Measurements from ENCODE around the gene CRMP1. TPM values are rescaled to one million over a fixed set of nuclear protein-coding genes. Genes with fewer than 3 reads are reported as not detected.

The CRMP1 gene
- total RNA-seq, 1 experiment from 2014 or later: not detected

- ChIA-PET CTCF (no interaction called here), POLR2A (ENCODE audit: unreplicated experiment) (no interaction called here)
- BruUV-seq (replicated peaks): no TSS peak
- H3K9me2 ChIP-seq (replicated peaks; ENCODE audit: low read length): no peaks in the 10 kb centered on the region
- no peak overlapping the region for H3K9ac ChIP-seq (ENCODE audit: low read length)
- H3K36me3 ChIP-seq (ENCODE audit: low read depth, low read length): no peaks in the 10 kb centered on the region
- no peaks in the 10 kb centered on the region for H3K9me3 ChIP-seq (ENCODE audit: low read length)
- no peak overlapping the region for H3K4me2 ChIP-seq (ENCODE audit: low read length)
- no peaks in the 10 kb centered on the region for H3K27me3 ChIP-seq (ENCODE audit: low read length)
- H4K20me1 ChIP-seq (ENCODE audit: low read length): no peaks in the 10 kb centered on the region
- no peaks in the 10 kb centered on the region for H3K79me2 ChIP-seq (ENCODE audit: low read length)
- no peaks in the 10 kb centered on the region for H3K4me1 ChIP-seq (ENCODE audit: insufficient read depth, low read length)
- TF ChIP-seq EZH2phosphoT487 (IDR thresholded peaks at IDR 0.05; ENCODE audit: borderline replicate concordance, low read length) (no peak), CTCF (conservative IDR thresholded peaks at IDR 0.05; ENCODE audit: low read depth, low read length) (no peak), EZH2 (IDR thresholded peaks at IDR 0.05; ENCODE audit: low read length, unreplicated experiment) (no peak)
- H3K4me3 ChIP-seq (ENCODE audit: low read length): no peak overlapping the region
- ATAC-seq (no peak), DNase-seq (no peak)
- intact Hi-C loops (cut with micrococcal nuclease): no loop called here
- no peak overlapping the region for H3K27ac ChIP-seq (ENCODE audit: low read length)
- H2AFZ ChIP-seq (ENCODE audit: low read length): no peak overlapping the region
- H3F3A ChIP-seq (ENCODE audit: low read length, unreplicated experiment): no peaks in the 10 kb centered on the region
These were observed 91.2 kb downstream of the CRMP1 start for GRCh38 chr4:5801696-5802095.

GRCh38 chr4:5800496-5800895 lies 92.4 kb downstream of the CRMP1 start:
- ChIA-PET POLR2A (ENCODE audit: unreplicated experiment) (no interaction called here), CTCF (no interaction called here)
- intact Hi-C loops (cut with micrococcal nuclease): no loop called here
- ATAC-seq (no peak), DNase-seq (no peak)
- Histone ChIP-seq H3K79me2 (ENCODE audit: low read length) (no peaks in the 10 kb centered on the region), H3K4me2 (ENCODE audit: low read length) (no peak overlapping the region), H4K20me1 (ENCODE audit: low read length) (no peaks in the 10 kb centered on the region), H3K27ac (ENCODE audit: low read length) (no peak overlapping the region), H3K4me3 (ENCODE audit: low read length) (no peak overlapping the region), H3F3A (ENCODE audit: low read length, unreplicated experiment) (no peaks in the 10 kb centered on the region), H3K36me3 (ENCODE audit: low read depth, low read length) (no peaks in the 10 kb centered on the region), H3K27me3 (ENCODE audit: low read length) (no peaks in the 10 kb centered on the region), H3K9ac (ENCODE audit: low read length) (no peak overlapping the region), H3K9me3 (ENCODE audit: low read length) (no peaks in the 10 kb centered on the region), H2AFZ (ENCODE audit: low read length) (no peak overlapping the region), H3K9me2 (replicated peaks; ENCODE audit: low read length) (no peaks in the 10 kb centered on the region), H3K4me1 (ENCODE audit: insufficient read depth, low read length) (no peaks in the 10 kb centered on the region)
- TF ChIP-seq EZH2phosphoT487 (IDR thresholded peaks at IDR 0.05; ENCODE audit: borderline replicate concordance, low read length) (no peak), EZH2 (IDR thresholded peaks at IDR 0.05; ENCODE audit: low read length, unreplicated experiment) (no peak), CTCF (conservative IDR thresholded peaks at IDR 0.05; ENCODE audit: low read depth, low read length) (no peak)
- no TSS peak for BruUV-seq (replicated peaks)

GRCh38 chr4:5799406-5799805 lies 93.5 kb downstream of the CRMP1 start:
- H3K4me3 ChIP-seq (ENCODE audit: low read length): no peak overlapping the region
- H3K4me1 ChIP-seq (ENCODE audit: insufficient read depth, low read length): no peaks in the 10 kb centered on the region
- ChIA-PET POLR2A (ENCODE audit: unreplicated experiment) (no interaction called here), CTCF (no interaction called here)
- H3K36me3 ChIP-seq (ENCODE audit: low read depth, low read length): 0 out of 2 replicates have a peak, but pooled peaks cover 4% of the 10 kb centered on the region
- intact Hi-C loops (cut with micrococcal nuclease): loop anchor here (10.0 kb wide), 1 partner anchor 425 kb away; no protein-coding TSS in a partner anchor
- H2AFZ ChIP-seq (ENCODE audit: low read length): no peak overlapping the region
- no peaks in the 10 kb centered on the region for H3K9me3 ChIP-seq (ENCODE audit: low read length)
- H3K27ac ChIP-seq (ENCODE audit: low read length): no peak overlapping the region
- no peaks in the 10 kb centered on the region for H3K79me2 ChIP-seq (ENCODE audit: low read length)
- H3K27me3 ChIP-seq (ENCODE audit: low read length): no peaks in the 10 kb centered on the region
- H3K9me2 ChIP-seq (replicated peaks; ENCODE audit: low read length): no peaks in the 10 kb centered on the region
- no peak for DNase-seq
- no peak for ATAC-seq
- TF ChIP-seq EZH2phosphoT487 (IDR thresholded peaks at IDR 0.05; ENCODE audit: borderline replicate concordance, low read length) (no peak), EZH2 (IDR thresholded peaks at IDR 0.05; ENCODE audit: low read length, unreplicated experiment) (no peak), CTCF (conservative IDR thresholded peaks at IDR 0.05; ENCODE audit: low read depth, low read length) (no peak)
- no TSS peak for BruUV-seq (replicated peaks)
- no peak overlapping the region for H3K9ac ChIP-seq (ENCODE audit: low read length)
- no peaks in the 10 kb centered on the region for H3F3A ChIP-seq (ENCODE audit: low read length, unreplicated experiment)
- no peak overlapping the region for H3K4me2 ChIP-seq (ENCODE audit: low read length)
- H4K20me1 ChIP-seq (ENCODE audit: low read length): no peaks in the 10 kb centered on the region

All from PC-3 (cell line).